ENCODE measurements around the gene CACNA1C. TPM values are rescaled to one million over a fixed set of nuclear protein-coding genes. Genes with fewer than 3 reads are reported as not detected.

Gene CACNA1C
- total RNA-seq, 1 donor from 2014 or later: 102 TPM

DNA sequence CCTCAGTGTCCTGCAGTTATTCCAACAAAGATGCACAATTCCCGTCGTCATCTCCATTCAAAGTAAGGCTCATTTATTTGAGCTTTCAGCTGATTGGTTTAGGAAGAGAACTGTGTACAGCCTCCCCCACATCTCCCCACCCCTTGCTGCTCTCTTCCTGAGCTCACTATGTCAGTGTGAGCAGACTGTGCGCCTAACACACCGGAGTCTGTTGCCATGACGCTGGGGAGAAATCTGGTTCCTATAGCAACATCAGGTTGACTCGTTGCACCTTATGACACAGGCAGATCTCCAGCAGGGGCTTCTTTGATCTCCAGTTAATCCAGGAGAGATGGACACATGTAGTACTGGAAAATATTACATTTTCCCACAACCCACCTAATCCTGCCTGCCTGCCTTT is 319.4 kb downstream of the CACNA1C start:
- DNase-seq (ENCODE audit: low spot score in 2 of 2): peak in 1 of 2 donors; percentile 43
- TF ChIP-seq, protein P1, sequence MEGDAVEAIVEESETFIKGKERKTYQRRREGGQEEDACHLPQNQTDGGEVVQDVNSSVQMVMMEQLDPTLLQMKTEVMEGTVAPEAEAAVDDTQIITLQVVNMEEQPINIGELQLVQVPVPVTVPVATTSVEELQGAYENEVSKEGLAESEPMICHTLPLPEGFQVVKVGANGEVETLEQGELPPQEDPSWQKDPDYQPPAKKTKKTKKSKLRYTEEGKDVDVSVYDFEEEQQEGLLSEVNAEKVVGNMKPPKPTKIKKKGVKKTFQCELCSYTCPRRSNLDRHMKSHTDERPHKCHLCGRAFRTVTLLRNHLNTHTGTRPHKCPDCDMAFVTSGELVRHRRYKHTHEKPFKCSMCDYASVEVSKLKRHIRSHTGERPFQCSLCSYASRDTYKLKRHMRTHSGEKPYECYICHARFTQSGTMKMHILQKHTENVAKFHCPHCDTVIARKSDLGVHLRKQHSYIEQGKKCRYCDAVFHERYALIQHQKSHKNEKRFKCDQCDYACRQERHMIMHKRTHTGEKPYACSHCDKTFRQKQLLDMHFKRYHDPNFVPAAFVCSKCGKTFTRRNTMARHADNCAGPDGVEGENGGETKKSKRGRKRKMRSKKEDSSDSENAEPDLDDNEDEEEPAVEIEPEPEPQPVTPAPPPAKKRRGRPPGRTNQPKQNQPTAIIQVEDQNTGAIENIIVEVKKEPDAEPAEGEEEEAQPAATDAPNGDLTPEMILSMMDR (IDR thresholded peaks at IDR 0.05): no peak
- Histone ChIP-seq H3K9me3 (no peaks in the 10 kb centered on the region), H3K27me3 (no peaks in the 10 kb centered on the region), H3K36me3 (no peaks in the 10 kb centered on the region), H3K27ac (no peak overlapping the region), H3K4me3 (no peak overlapping the region), H3K4me1 (peaks cover 0 to 17% of the 10 kb centered on the region in 2 donors)
- intact Hi-C loops (cut with DNase I): no loop called here

DNA sequence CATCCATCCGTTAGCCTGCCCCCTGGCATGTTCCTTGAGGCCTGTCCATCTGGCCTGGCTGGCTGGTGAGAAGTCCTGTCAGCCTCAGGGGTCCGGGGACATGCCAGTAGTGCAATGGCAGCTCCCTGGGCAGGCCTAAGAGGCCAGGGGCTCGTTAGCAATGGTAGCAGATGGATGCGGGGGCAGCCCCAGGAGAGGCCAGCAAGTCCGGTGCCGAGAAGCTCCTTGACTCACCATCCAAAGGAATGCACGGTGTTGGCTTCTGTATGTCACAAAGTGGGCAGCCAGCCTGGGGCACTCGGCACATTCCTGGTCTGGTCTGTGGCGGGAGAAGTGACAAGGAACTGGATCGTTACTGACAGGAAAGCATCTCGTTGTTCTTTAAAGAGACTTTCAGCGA is 319.9 kb downstream of the CACNA1C start:
- Histone ChIP-seq H3K36me3 (no peaks in the 10 kb centered on the region), H3K4me1 (peaks cover 0 to 17% of the 10 kb centered on the region in 2 donors), H3K9me3 (no peaks in the 10 kb centered on the region), H3K4me3 (no peak overlapping the region), H3K27ac (no peak overlapping the region), H3K27me3 (no peaks in the 10 kb centered on the region)
- peak in 1 of 2 donors; percentile 86 for DNase-seq (ENCODE audit: low spot score in 2 of 2)
- intact Hi-C loops (cut with DNase I): no loop called here
- TF ChIP-seq, protein P1 (IDR thresholded peaks at IDR 0.05): no peak

DNA sequence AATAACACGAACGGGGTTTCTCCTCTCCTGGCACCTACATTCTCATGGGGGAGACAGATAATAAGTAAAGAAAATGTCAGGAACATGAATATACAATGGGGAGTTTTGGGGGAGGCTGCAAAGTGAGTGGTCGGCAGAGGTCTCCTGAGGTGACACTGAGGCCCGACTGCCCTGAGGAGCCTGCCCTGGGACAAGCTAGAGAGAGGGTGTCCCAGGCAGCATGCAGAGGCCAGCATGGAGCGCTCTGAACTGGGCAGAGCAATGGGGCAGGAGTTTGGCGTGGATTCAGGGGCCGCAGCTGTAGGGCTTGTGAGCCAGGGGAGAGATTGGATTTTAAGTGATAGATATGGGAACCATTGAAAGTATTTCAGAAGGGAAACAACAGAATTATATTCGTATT is 320.5 kb downstream of the CACNA1C start:
- Histone ChIP-seq H3K4me3 (no peak overlapping the region), H3K4me1 (peaks cover 0 to 21% of the 10 kb centered on the region in 2 donors), H3K9me3 (no peaks in the 10 kb centered on the region), H3K36me3 (no peaks in the 10 kb centered on the region), H3K27me3 (no peaks in the 10 kb centered on the region), H3K27ac (peak overlapping the region in 1 of 2 donors; percentile 22)
- DNase-seq (ENCODE audit: low spot score in 2 of 2): peak in 1 of 2 donors; percentile 53
- TF ChIP-seq, protein P1 (IDR thresholded peaks at IDR 0.05): no peak
- intact Hi-C loops (cut with DNase I): no loop called here

DNA sequence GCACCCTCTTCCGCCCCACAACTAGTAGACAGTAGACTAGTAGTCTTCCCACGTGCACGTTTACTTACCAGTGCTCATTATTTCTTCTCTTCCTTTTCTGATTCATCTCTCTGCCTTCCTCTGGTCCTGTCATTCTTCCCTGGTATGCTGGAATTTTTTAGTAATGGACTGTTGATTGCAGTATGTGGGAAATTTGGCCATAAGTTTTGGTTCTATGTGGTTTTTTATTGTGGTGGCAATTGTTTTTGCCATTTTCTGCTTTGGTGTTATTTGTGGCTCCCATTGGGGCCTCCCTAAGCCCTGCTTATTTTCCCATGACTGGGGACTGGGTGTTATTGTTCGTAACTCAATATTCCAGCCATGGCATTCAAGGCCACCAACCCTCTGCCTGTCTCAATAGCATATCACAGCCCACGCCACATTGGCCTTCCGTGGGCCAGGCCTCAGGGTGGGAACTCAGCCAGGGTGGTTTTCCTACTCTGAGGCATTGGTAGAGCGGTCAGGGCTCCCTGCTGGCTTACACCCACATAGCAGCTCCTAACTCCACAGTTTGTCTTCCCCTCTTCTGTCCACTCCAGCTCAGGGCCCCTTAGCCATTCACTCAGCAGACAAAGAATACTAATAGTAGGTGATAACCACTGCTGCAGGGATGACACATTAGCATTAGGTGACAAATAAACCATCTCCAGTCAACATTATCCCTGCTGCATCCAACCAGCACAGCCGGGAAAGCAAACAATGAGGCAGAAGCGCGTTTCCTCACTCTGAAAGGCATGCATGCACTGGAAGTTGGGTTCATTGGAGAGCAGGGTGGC is 321.5 kb downstream of the CACNA1C start:
- Histone ChIP-seq H3K36me3 (no peaks in the 10 kb centered on the region), H3K9me3 (no peaks in the 10 kb centered on the region), H3K4me3 (no peak overlapping the region), H3K4me1 (peaks cover 0 to 24% of the 10 kb centered on the region in 2 donors), H3K27me3 (no peaks in the 10 kb centered on the region), H3K27ac (peak overlapping the region in 1 of 2 donors; percentile 22)
- intact Hi-C loops (cut with DNase I): no loop called here
- peak in 1 of 2 donors; percentile 63 for DNase-seq (ENCODE audit: low spot score in 2 of 2)
- TF ChIP-seq, protein P1 (IDR thresholded peaks at IDR 0.05): no peak

DNA sequence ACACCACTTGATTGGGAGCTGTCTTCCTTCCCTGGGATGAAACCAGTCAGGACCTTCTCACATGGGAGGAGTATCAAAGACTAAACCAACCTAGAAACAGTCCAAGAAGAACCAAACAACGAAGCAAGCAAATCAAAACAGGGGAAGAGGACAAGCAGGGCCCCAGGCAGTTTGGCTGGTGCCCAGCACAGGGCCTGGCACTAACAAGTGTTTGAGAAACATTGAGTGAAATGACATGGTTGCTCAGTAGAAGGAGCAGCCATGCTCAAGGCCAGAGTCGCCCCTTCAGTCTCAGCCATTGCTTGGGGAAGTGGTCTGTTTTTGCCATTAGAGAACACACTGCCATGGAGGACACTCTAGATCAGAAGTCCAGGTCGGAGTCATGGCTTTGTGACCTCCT is 323.1 kb downstream of the CACNA1C start:
- no peaks in the 10 kb centered on the region for H3K9me3 ChIP-seq
- DNase-seq (ENCODE audit: low spot score in 2 of 2): peak in 1 of 2 donors; percentile 48
- no peak overlapping the region for H3K4me3 ChIP-seq
- H3K27me3 ChIP-seq: no peaks in the 10 kb centered on the region
- H3K27ac ChIP-seq: no peak overlapping the region
- no peaks in the 10 kb centered on the region for H3K36me3 ChIP-seq
- TF ChIP-seq, protein P1 (IDR thresholded peaks at IDR 0.05): no peak
- intact Hi-C loops (cut with DNase I): no loop called here
- peaks cover 0 to 35% of the 10 kb centered on the region in 2 donors for H3K4me1 ChIP-seq
